ENCODE data around the gene OSBPL10.

DNA sequence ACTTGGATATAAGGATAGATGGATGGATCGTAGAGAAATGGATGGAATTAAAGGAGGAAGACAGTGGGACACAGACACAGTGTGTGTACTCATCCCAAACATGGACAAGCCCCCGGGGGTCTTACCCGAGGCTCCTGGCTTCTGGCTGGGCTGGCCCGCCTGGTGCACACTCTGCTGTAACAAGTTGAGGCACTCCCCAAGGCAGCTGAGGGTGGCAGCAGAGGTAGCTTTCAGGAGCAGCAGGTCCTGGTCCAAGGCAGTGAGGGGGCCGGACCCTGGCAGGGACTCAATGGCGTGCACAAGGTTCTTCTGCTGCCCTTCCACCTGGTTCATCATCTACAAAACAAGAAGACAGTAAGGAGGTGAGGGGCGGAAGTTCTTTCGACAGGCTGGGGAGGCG lies 233.3 kb downstream of the OSBPL10 start:
- TF ChIP-seq, protein P1, sequence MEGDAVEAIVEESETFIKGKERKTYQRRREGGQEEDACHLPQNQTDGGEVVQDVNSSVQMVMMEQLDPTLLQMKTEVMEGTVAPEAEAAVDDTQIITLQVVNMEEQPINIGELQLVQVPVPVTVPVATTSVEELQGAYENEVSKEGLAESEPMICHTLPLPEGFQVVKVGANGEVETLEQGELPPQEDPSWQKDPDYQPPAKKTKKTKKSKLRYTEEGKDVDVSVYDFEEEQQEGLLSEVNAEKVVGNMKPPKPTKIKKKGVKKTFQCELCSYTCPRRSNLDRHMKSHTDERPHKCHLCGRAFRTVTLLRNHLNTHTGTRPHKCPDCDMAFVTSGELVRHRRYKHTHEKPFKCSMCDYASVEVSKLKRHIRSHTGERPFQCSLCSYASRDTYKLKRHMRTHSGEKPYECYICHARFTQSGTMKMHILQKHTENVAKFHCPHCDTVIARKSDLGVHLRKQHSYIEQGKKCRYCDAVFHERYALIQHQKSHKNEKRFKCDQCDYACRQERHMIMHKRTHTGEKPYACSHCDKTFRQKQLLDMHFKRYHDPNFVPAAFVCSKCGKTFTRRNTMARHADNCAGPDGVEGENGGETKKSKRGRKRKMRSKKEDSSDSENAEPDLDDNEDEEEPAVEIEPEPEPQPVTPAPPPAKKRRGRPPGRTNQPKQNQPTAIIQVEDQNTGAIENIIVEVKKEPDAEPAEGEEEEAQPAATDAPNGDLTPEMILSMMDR (IDR thresholded peaks at IDR 0.05; ENCODE audit: low read length) = no peak
- no peak for TF ChIP-seq EZH2 (IDR thresholded peaks at IDR 0.05; ENCODE audit: borderline replicate concordance, low read length)

Measured in OCI-LY1 (cell line).